GM12878 (cell line): ENCODE results near the gene SESN1. TPM values are rescaled to one million over a fixed set of nuclear protein-coding genes. Genes with fewer than 3 reads are reported as not detected.

Experiments
- ATAC-seq: fragments of 200-7000 bp; cut with Tn5 transposase; 3 replicates; pipeline ENCODE4 v1.9.1; 2020; ENCODE audit warnings: mild to moderate bottlenecking, moderate library complexity
- BruUV-seq: library from RNA; stranded (reverse); fragments of 400-500 nt; replicated peaks from 2 replicates; lab custom pipeline; 2021; lab: Mats Ljungman, UMichigan
- CTCF ChIA-PET: fragments of 300-600 bp; sonication (Branson Sonifier 250); formaldehyde crosslinking; extraction: SDS; loops from one replicate; lab custom pipeline; 2021; ENCODE audit warnings: inconsistent platforms; lab: Yijun Ruan, JAX
- POLR2A ChIA-PET: fragments of 350-600 bp; formaldehyde crosslinking; extraction: SDS; loops from one replicate; lab custom pipeline; 2021; ENCODE audit warnings: inconsistent platforms; lab: Charles Lee
- RAD21 ChIA-PET: fragments of 300-600 bp; sonication (Branson Sonifier 250); formaldehyde crosslinking; loops from one replicate; lab custom pipeline; 2023; ENCODE audit warnings: antibody characterized with exemption; ENCODE audit not compliant: unreplicated experiment; lab: Charles Lee
- SMC1A ChIA-PET: fragments of 300-600 bp; sonication (Branson Sonifier 250); formaldehyde crosslinking; loops from one replicate; lab custom pipeline; 2023; ENCODE audit not compliant: unreplicated experiment, uncharacterized antibody; lab: Charles Lee
- DNase-seq: peaks from one replicate; pipeline ENCODE4 v3.0.0-alpha.2; 2011; ENCODE audit warnings: low read depth, low spot score
- FAIRE-seq: peaks from 3 replicates; lab custom pipeline; 2011; peaks lifted over from hg19 to GRCh38; lab: Jason Lieb, UNC
- H2AFZ ChIP-seq: 2 replicates; pipeline ENCODE4 v1.6.0; 2011; ENCODE audit warnings: low read depth, low read length, control low read depth; ENCODE audit not compliant: control insufficient read depth
- H3K27ac ChIP-seq: 2 replicates; pipeline ENCODE4 v1.5.1; 2011; ENCODE audit warnings: control low read depth; ENCODE audit not compliant: control insufficient read depth, insufficient read depth
- H3K27me3 ChIP-seq, 2 experiments: replicated peaks in 1 of 2; 2 replicates each; pipeline versions ENCODE4 v1.6.0 to v1.6.1; 2011; ENCODE audit warnings: low read length in 1 of 2; ENCODE audit not compliant: control insufficient read depth in 2 of 2, insufficient read depth in 2 of 2
- H3K36me3 ChIP-seq, 2 experiments: 2 replicates each; pipeline ENCODE4 v1.5.1; 2011; ENCODE audit warnings: low read length in 1 of 2; ENCODE audit not compliant: control insufficient read depth in 2 of 2, insufficient read depth in 2 of 2
- H3K4me1 ChIP-seq: 2 replicates; pipeline ENCODE4 v1.6.1; 2011; ENCODE audit warnings: mild to moderate bottlenecking, low read length, moderate library complexity, mixed read lengths; ENCODE audit not compliant: control insufficient read depth, insufficient read depth
- H3K4me2 ChIP-seq: 2 replicates; pipeline ENCODE4 v1.6.0; 2011; ENCODE audit warnings: control low read depth; ENCODE audit not compliant: control insufficient read depth, insufficient read depth
- H3K4me3 ChIP-seq: fragments of 200-600 bp; sonication (generic); 2 replicates; pipeline ENCODE4 v1.5.1; 2016
- H3K79me2 ChIP-seq: 2 replicates; pipeline ENCODE4 v1.6.0; 2011; ENCODE audit warnings: low read length; ENCODE audit not compliant: control insufficient read depth, insufficient read depth
- H3K9ac ChIP-seq: 2 replicates; pipeline ENCODE4 v1.8.0; 2011; ENCODE audit warnings: low read length, control low read depth, mixed read lengths; ENCODE audit not compliant: control insufficient read depth, insufficient read depth
- H3K9me3 ChIP-seq: replicated peaks from 3 replicates; pipeline ENCODE4 v1.5.1; 2011; ENCODE audit warnings: mild to moderate bottlenecking, low read length; ENCODE audit not compliant: control insufficient read depth, insufficient read depth
- H4K20me1 ChIP-seq: 2 replicates; pipeline ENCODE4 v1.6.0; 2011; ENCODE audit not compliant: control insufficient read depth, insufficient read depth
- BACH1 ChIP-seq: fragments of 450-650 bp; IDR thresholded peaks from 2 replicates; pipeline ENCODE4 v1.6.1; 2017; ENCODE audit warnings: mild to moderate bottlenecking, borderline replicate concordance
- CHD2 ChIP-seq: IDR thresholded peaks from 2 replicates; pipeline ENCODE4 v1.6.1; 2011; ENCODE audit warnings: low read depth, low read length, improper control_type of control experiment, borderline replicate concordance
- EGR1 ChIP-seq, 2 experiments: IDR thresholded peaks; 1 replicate in 1 of 2; 2 replicates in 1 of 2; pipeline ENCODE4 v1.6.1; 2011 to 2012; ENCODE audit warnings: low read depth in 2 of 2, low read length in 2 of 2, borderline replicate concordance in 1 of 2, mild to moderate bottlenecking in 1 of 2, moderate library complexity in 1 of 2
- MXI1 ChIP-seq: fragments of 150-350 bp; IDR thresholded peaks from 2 replicates; pipeline ENCODE4 v1.6.1; 2011; ENCODE audit warnings: low read depth, mild to moderate bottlenecking, inconsistent platforms, low read length, improper control_type of control experiment
- WRNIP1 ChIP-seq: IDR thresholded peaks from 2 replicates; pipeline ENCODE4 v1.6.1; 2011; ENCODE audit warnings: low read depth, low read length, improper control_type of control experiment, borderline replicate concordance
- YY1 ChIP-seq: IDR thresholded peaks from 2 replicates; pipeline ENCODE4 v1.6.1; 2011; ENCODE audit warnings: low read depth, mild to moderate bottlenecking, low read length
- WGBS: methylation state at CpG from one replicate; pipeline ENCODE4 v1.1.6; 2016; ENCODE audit warnings: low lambda C conversion rate; ENCODE audit not compliant: insufficient replicate concordance, insufficient coverage; ENCODE audit errors: missing lambda C conversion rate; 5-methylcytosine and 5-hydroxymethylcytosine counted together
- in situ Hi-C: fragments of 300-500 bp; cut with MboI; formaldehyde crosslinking; loops from 9 replicates; pipeline ENCODE4 v1.14.3; 2018; ENCODE audit warnings: mixed read lengths
- intact Hi-C: fragments of 100-400 bp; cut with micrococcal nuclease; formaldehyde crosslinking; loops from one replicate; pipeline ENCODE4 v1.14.2; 2022; ENCODE audit not compliant: unreplicated experiment
- polyA plus RNA-seq, 11 experiments: library from polyadenylated mRNA; depleted of rRNA in 4 of 11; unstranded in 6 of 11; stranded (reverse) in 5 of 11; fragments of >200 nt; fragmentation: Nextera tagmentation in 4 of 11; fragmentation: Illumina TruSeq in 1 of 11; extraction: Ambion mirVana in 4 of 11; extraction: Trizol in 1 of 11; gene quantifications; 1 replicate in 1 of 11; 2 replicates in 10 of 11; pipeline versions ENCODE4 v1.2.1 to v1.2.3, GENCODE V29; 2011 to 2016; ENCODE audit warnings: inconsistent platforms in 2 of 11, missing spikeins in 2 of 11, low read depth in 1 of 11
- total RNA-seq, 4 experiments: library from RNA; depleted of rRNA in 3 of 4; stranded (reverse); fragments of >200 nt in 3 of 4; fragmentation: Illumina TruSeq in 1 of 4; extraction: Trizol in 1 of 4; gene quantifications; 2 replicates each; pipeline versions ENCODE4 v1.2.1 to v1.2.3, GENCODE V29; 2013 to 2021
- TF ChIP-seq, protein P1 (sequence below): fragments of 450-650 bp; IDR thresholded peaks from 2 replicates; pipeline ENCODE4 v1.6.1; 2017; ENCODE audit warnings: borderline replicate concordance

Gene SESN1
- total and polyA plus RNA-seq, 10 of the 15 experiments (the other 5 are each of a cell fraction or from before 2014, with no cell fraction given) = 1.3 to 13.0 (median 3.3) TPM

- POLR2A ChIA-PET = interaction anchor here (0.6 to 1.2 kb wide), 2 partner anchors 11 to 377 kb away, joined by 4 to 6 read pairs; partner anchors contain the start of genes CEP57L1 and SESN1
- H3K9me3 ChIP-seq = no peaks in the 10 kb centered on the region
- no peaks in the 10 kb centered on the region for H3K4me1 ChIP-seq
- SMC1A ChIA-PET = interaction anchor here (0.7 to 2.8 kb wide), 3 partner anchors 10 to 617 kb away, joined by 3 to 13 read pairs (median 3); partner anchors contain the start of gene SESN1
- H3K27ac ChIP-seq = no peak overlapping the region
- in situ Hi-C loops (no loop called here), intact Hi-C loops (no loop called here)
- H3K79me2 ChIP-seq = no peaks in the 10 kb centered on the region
- DNase-seq = no peak
- WGBS = 81% methylated on average over 1 of the region's 1 CpG
- no peak overlapping the region for H3K4me3 ChIP-seq
- RAD21 ChIA-PET = interaction anchor here (1.2 to 1.3 kb wide), 2 partner anchors 12 to 178 kb away, joined by 3 read pairs; partner anchors contain the start of genes CEP57L1 and SESN1
- TF ChIP-seq MXI1 (no peak), YY1 (no peak), WRNIP1 (no peak), BACH1 (no peak), EGR1 (IDR thresholded peaks at IDR 0.05; ENCODE audit: borderline replicate concordance in 1 of 2, low read depth in 2 of 2, low read length in 2 of 2) (no peak), CHD2 (no peak)
- TF ChIP-seq, protein P1, sequence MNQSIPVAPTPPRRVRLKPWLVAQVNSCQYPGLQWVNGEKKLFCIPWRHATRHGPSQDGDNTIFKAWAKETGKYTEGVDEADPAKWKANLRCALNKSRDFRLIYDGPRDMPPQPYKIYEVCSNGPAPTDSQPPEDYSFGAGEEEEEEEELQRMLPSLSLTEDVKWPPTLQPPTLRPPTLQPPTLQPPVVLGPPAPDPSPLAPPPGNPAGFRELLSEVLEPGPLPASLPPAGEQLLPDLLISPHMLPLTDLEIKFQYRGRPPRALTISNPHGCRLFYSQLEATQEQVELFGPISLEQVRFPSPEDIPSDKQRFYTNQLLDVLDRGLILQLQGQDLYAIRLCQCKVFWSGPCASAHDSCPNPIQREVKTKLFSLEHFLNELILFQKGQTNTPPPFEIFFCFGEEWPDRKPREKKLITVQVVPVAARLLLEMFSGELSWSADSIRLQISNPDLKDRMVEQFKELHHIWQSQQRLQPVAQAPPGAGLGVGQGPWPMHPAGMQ = no peak
- no peak; the same call in 2 of the 3 replicates for ATAC-seq
- BruUV-seq = no TSS peak
- H4K20me1 ChIP-seq = no peaks in the 10 kb centered on the region
- FAIRE-seq = no peak
- CTCF ChIA-PET = interaction anchor here (1.2 to 3.7 kb wide), 3 partner anchors 11 to 99 kb away, joined by 3 to 34 read pairs (median 3); no protein-coding TSS in a partner anchor
- H3K36me3 ChIP-seq = no peaks in the 10 kb centered on the region
- no peak overlapping the region for H3K9ac ChIP-seq
- no peaks in the 10 kb centered on the region for H3K27me3 ChIP-seq
- H2AFZ ChIP-seq = no peak overlapping the region
- no peak overlapping the region for H3K4me2 ChIP-seq
Observed at GRCh38 chr6:109083657-109084056, 11.0 kb downstream of the SESN1 start.
